RWPE1 (cell line): Measurements from ENCODE around the gene INSR.

Experiments
- CTCF ChIA-PET: fragments of 350-600 bp; sonication (Branson Sonifier 250); formaldehyde crosslinking; extraction: SDS; loops from one replicate; lab custom pipeline; 2021; lab: Yijun Ruan, JAX
- POLR2A ChIA-PET: fragments of 400-600 bp; formaldehyde crosslinking; extraction: SDS; loops from one replicate; lab custom pipeline; 2020; ENCODE audit warnings: antibody characterized with exemption; ENCODE audit not compliant: low non-redundant PET; lab: Yijun Ruan, JAX
- DNase-seq: peaks from one replicate; pipeline ENCODE4 v3.0.0; 2012; ENCODE audit warnings: low spot score
- H3K27ac ChIP-seq: fragments of 450-650 bp; 2 replicates; pipeline ENCODE4 v1.5.1; 2017
- CTCF ChIP-seq: fragments of 450-650 bp; conservative IDR thresholded peaks from 2 replicates; pipeline ENCODE4 v1.5.1; 2017; ENCODE audit warnings: low read depth, mild to moderate bottlenecking

Gene INSR

GRCh38 chr19:7083076-7083956 is 210.9 kb downstream of the INSR start:
- CTCF ChIA-PET, result interaction anchor here (0.6 to 1.3 kb wide), 3 partner anchors 19 to 103 kb away, joined by 3 to 4 read pairs (median 4); no protein-coding TSS in a partner anchor
- H3K27ac ChIP-seq, result no peak overlapping the region
- no peak for TF ChIP-seq CTCF
- POLR2A ChIA-PET, result no interaction called here
- no peak for DNase-seq

GRCh38 chr19:7078008-7078407 is 216.2 kb downstream of the INSR start:
- no peak for TF ChIP-seq CTCF
- DNase-seq, result no peak
- ChIA-PET POLR2A (no interaction called here), CTCF (no interaction called here)
- no peak overlapping the region for H3K27ac ChIP-seq

- H3K27ac ChIP-seq, result no peak overlapping the region
- no peak for DNase-seq
- POLR2A ChIA-PET, result no interaction called here
- CTCF ChIA-PET, result no interaction called here
- no peak for TF ChIP-seq CTCF
Observed at GRCh38 chr19:7076151-7076550, 218.1 kb downstream of the INSR start.

- DNase-seq, result no peak
- no peak overlapping the region for H3K27ac ChIP-seq
- no peak for TF ChIP-seq CTCF
- CTCF ChIA-PET, result no interaction called here
- POLR2A ChIA-PET, result no interaction called here
Observed at GRCh38 chr19:7074705-7075282, 219.4 kb downstream of the INSR start.

- DNase-seq, result no peak
- ChIA-PET POLR2A (no interaction called here), CTCF (no interaction called here)
- H3K27ac ChIP-seq, result no peak overlapping the region
- no peak for TF ChIP-seq CTCF
Observed at GRCh38 chr19:7072541-7072940, 221.7 kb downstream of the INSR start.

GRCh38 chr19:7069904-7070226 is 224.3 kb downstream of the INSR start:
- TF ChIP-seq CTCF, result no peak
- no peak for DNase-seq
- CTCF ChIA-PET, result interaction anchor here (0.6 kb wide), 1 partner anchor 651 kb away, joined by 4 read pairs; no protein-coding TSS in a partner anchor
- H3K27ac ChIP-seq, result peak overlapping the region; percentile 87
- POLR2A ChIA-PET, result interaction anchor here (0.8 kb wide), 1 partner anchor 29 kb away, joined by 3 read pairs; no protein-coding TSS in a partner anchor
